GM23248 (cell line): ENCODE results near the gene NDST3. TPM values are rescaled to one million over a fixed set of nuclear protein-coding genes. Genes with fewer than 3 reads are reported as not detected.

Experiments
- DNase-seq: peaks from one replicate; pipeline ENCODE4 v3.0.0-alpha.2; 2015
- H2AFZ ChIP-seq: fragments of 200-600 bp; sonication (generic); 2 replicates; pipeline ENCODE4 v1.6.1; 2016; ENCODE audit warnings: antibody characterized with exemption
- H3F3A ChIP-seq: fragments of 200-600 bp; sonication (generic); 2 replicates; pipeline ENCODE4 v1.6.1; 2016; ENCODE audit warnings: mild to moderate bottlenecking, antibody characterized with exemption, mixed run types; ENCODE audit not compliant: insufficient read depth
- H3K27ac ChIP-seq: fragments of 200-600 bp; sonication (generic); 2 replicates; pipeline ENCODE4 v1.5.1; 2016; ENCODE audit warnings: mild to moderate bottlenecking
- H3K27me3 ChIP-seq: fragments of 200-600 bp; sonication (generic); replicated peaks from 2 replicates; pipeline ENCODE4 v1.6.1; 2016; ENCODE audit warnings: mild to moderate bottlenecking; ENCODE audit not compliant: insufficient read depth
- H3K36me3 ChIP-seq: fragments of 200-600 bp; sonication (generic); 2 replicates; pipeline ENCODE4 v1.6.1; 2016; ENCODE audit warnings: low read depth, mild to moderate bottlenecking
- H3K4me1 ChIP-seq: fragments of 200-600 bp; sonication (generic); 2 replicates; pipeline ENCODE4 v1.6.1; 2016; ENCODE audit warnings: mild to moderate bottlenecking; ENCODE audit not compliant: insufficient read depth
- H3K4me2 ChIP-seq: fragments of 200-600 bp; sonication (generic); one replicate; pipeline ENCODE4 v1.6.1; 2016; ENCODE audit warnings: mild to moderate bottlenecking; ENCODE audit not compliant: unreplicated experiment
- H3K4me3 ChIP-seq: fragments of 200-600 bp; sonication (generic); 2 replicates; pipeline ENCODE4 v1.5.1; 2016; ENCODE audit warnings: mild to moderate bottlenecking
- H3K79me2 ChIP-seq: fragments of 200-600 bp; sonication (generic); 2 replicates; pipeline ENCODE4 v1.6.1; 2016; ENCODE audit warnings: mild to moderate bottlenecking; ENCODE audit not compliant: insufficient read depth
- H3K9ac ChIP-seq: fragments of 200-600 bp; sonication (generic); 2 replicates; pipeline ENCODE4 v1.6.1; 2016; ENCODE audit warnings: mild to moderate bottlenecking
- H3K9me2 ChIP-seq: fragments of 200-600 bp; sonication (generic); 2 replicates; pipeline ENCODE4 v1.6.1; 2016; ENCODE audit warnings: mixed run types, mild to moderate bottlenecking, moderate library complexity; ENCODE audit not compliant: insufficient read depth
- H3K9me3 ChIP-seq: fragments of 200-600 bp; sonication (generic); one replicate; pipeline ENCODE4 v1.6.1; 2017; ENCODE audit warnings: low read depth
- H4K20me1 ChIP-seq: fragments of 200-600 bp; sonication (generic); 2 replicates; pipeline ENCODE4 v1.6.0; 2016; ENCODE audit not compliant: insufficient read depth
- EZH2 ChIP-seq: fragments of 200-600 bp; sonication (generic); IDR thresholded peaks from 2 replicates; pipeline ENCODE4 v1.6.1; 2018; ENCODE audit warnings: antibody characterized with exemption, mild to moderate bottlenecking; ENCODE audit not compliant: insufficient read depth, poor library complexity, severe bottlenecking
- EZH2phosphoT487 ChIP-seq: fragments of 200-600 bp; sonication (generic); IDR thresholded peaks from 2 replicates; pipeline ENCODE4 v1.6.1; 2018; ENCODE audit warnings: antibody characterized with exemption, moderate library complexity, mild to moderate bottlenecking, low read depth; ENCODE audit not compliant: insufficient read depth
- WGBS, 2 experiments: methylation state at CpG; one replicate each; pipeline ENCODE4 v1.1.6; 2015 to 2017; ENCODE audit warnings: low lambda C conversion rate in 2 of 2, low coverage in 1 of 2; ENCODE audit errors: missing lambda C conversion rate in 2 of 2; 5-methylcytosine and 5-hydroxymethylcytosine counted together
- in situ Hi-C: fragments of 300-500 bp; cut with MboI; formaldehyde crosslinking; loops from 2 replicates; pipeline ENCODE4 v1.15.0; 2020
- polyA plus RNA-seq: library from polyadenylated mRNA; unstranded; fragments of >200 nt; fragmentation: Nextera tagmentation; extraction: Ambion mirVana; gene quantifications from 2 replicates; pipeline ENCODE4 v1.2.1, GENCODE V29; 2016
- total RNA-seq: library from RNA; depleted of rRNA; stranded (reverse); fragments of >200 nt; shearing (Covaris generic); gene quantifications from 2 replicates; pipeline ENCODE4 v1.2.3, GENCODE V29; 2014

The NDST3 gene
- total and polyA plus RNA-seq, 2 experiments from 2014 or later, result not detected

DNA sequence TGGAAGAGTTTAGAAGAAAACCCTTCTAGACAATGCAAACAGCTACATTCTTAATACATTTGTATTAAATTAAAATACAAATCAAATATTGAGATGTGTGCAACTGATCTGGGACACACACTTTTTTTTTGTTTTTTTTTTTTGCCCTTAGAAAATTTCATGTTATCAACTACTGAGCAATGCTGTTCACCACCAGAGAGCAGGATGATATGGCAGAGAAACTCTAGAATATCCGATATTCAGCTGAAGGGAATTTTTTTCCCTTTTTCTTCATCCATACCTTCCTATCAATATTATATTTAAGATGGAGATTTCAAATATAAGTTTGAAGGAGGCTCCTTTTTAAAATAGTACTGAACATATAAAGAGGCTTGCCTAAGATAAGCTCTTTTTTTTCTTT, 1.0 kb downstream of the NDST3 start:
- TF ChIP-seq EZH2phosphoT487, result no peak
- no peak for TF ChIP-seq EZH2
- Histone ChIP-seq H3F3A (no peaks in the 10 kb centered on the region), H3K9me3 (no peaks in the 10 kb centered on the region), H3K4me3 (no peak overlapping the region), H3K4me1 (no peaks in the 10 kb centered on the region), H3K36me3 (no peaks in the 10 kb centered on the region), H3K79me2 (no peaks in the 10 kb centered on the region), H3K9ac (no peak overlapping the region), H3K27me3 (peaks cover 41% of the 10 kb centered on the region), H3K9me2 (no peaks in the 10 kb centered on the region), H4K20me1 (no peaks in the 10 kb centered on the region), H3K27ac (no peak overlapping the region), H2AFZ (no peak overlapping the region), H3K4me2 (no peak overlapping the region)
- DNase-seq, result no peak
- 58 to 72% methylated on average over 1 of the region's 1 CpG for WGBS, 2 experiments
- in situ Hi-C loops, result no loop called here

DNA sequence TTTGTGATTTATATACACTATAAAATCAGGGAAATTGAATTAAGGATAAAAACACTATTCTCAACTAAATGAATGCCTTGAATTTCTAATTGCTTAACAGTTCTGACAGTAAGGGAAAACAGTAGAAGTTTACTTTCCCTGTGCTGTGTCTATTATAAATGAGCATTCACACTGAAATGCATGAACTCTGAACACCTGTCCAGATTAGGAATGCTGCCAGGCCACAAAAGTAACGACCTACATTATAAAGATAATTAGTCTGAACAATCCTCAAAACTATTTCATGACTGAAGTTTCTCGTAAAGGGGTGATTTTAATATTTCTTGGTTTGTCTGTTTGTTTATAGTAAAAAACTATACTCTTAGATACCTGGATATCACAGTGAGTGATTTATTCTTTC, 2.0 kb downstream of the NDST3 start:
- H3K36me3 ChIP-seq, result no peaks in the 10 kb centered on the region
- no peak overlapping the region for H3K4me3 ChIP-seq
- H3K27ac ChIP-seq, result no peak overlapping the region
- no peak overlapping the region for H3K4me2 ChIP-seq
- no peak for DNase-seq
- H3F3A ChIP-seq, result no peaks in the 10 kb centered on the region
- no peaks in the 10 kb centered on the region; the same call in 1 of the 2 replicates for H4K20me1 ChIP-seq
- no peaks in the 10 kb centered on the region for H3K9me3 ChIP-seq
- peaks cover 41% of the 10 kb centered on the region for H3K27me3 ChIP-seq
- H3K4me1 ChIP-seq, result no peaks in the 10 kb centered on the region
- 22 to 26% methylated on average over 2 of the region's 2 CpGs for WGBS, 2 experiments
- no peaks in the 10 kb centered on the region for H3K79me2 ChIP-seq
- no peak overlapping the region for H3K9ac ChIP-seq
- H3K9me2 ChIP-seq, result no peaks in the 10 kb centered on the region
- no peak for TF ChIP-seq EZH2
- no peak for TF ChIP-seq EZH2phosphoT487
- no peak overlapping the region for H2AFZ ChIP-seq
- in situ Hi-C loops, result no loop called here

DNA sequence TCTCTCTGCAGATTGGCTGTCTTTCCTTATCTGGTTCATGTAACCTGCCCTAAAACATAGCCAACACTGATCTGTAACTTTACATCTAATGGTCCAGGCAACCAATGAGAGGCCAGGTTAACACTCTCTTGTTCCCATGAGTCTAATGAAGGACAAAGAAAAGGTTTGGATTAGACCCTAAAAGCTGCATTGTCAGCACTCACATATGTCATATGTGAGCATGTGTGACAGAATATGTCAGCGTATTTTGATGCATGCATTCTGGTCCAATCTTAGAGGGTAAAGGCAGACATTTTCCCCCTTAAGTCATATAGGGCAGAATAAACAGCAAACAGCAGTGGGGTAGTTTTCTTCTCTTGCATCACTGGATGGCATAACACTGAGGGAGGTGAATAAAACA, 3.7 kb downstream of the NDST3 start:
- TF ChIP-seq EZH2phosphoT487 (no peak), EZH2 (no peak)
- no peaks in the 10 kb centered on the region for H3K36me3 ChIP-seq
- no peak overlapping the region for H2AFZ ChIP-seq
- WGBS, 2 experiments, result 58 to 62% methylated on average over 1 of the region's 1 CpG
- H3K4me3 ChIP-seq, result no peak overlapping the region
- no peaks in the 10 kb centered on the region; the same call in 1 of the 2 replicates for H4K20me1 ChIP-seq
- H3K27ac ChIP-seq, result no peak overlapping the region
- no peaks in the 10 kb centered on the region for H3K79me2 ChIP-seq
- no peaks in the 10 kb centered on the region for H3K9me2 ChIP-seq
- no peaks in the 10 kb centered on the region for H3F3A ChIP-seq
- in situ Hi-C loops, result no loop called here
- DNase-seq, result no peak
- H3K9me3 ChIP-seq, result no peaks in the 10 kb centered on the region
- peaks cover 35% of the 10 kb centered on the region for H3K27me3 ChIP-seq
- H3K4me2 ChIP-seq, result no peak overlapping the region
- H3K9ac ChIP-seq, result no peak overlapping the region
- no peaks in the 10 kb centered on the region for H3K4me1 ChIP-seq

DNA sequence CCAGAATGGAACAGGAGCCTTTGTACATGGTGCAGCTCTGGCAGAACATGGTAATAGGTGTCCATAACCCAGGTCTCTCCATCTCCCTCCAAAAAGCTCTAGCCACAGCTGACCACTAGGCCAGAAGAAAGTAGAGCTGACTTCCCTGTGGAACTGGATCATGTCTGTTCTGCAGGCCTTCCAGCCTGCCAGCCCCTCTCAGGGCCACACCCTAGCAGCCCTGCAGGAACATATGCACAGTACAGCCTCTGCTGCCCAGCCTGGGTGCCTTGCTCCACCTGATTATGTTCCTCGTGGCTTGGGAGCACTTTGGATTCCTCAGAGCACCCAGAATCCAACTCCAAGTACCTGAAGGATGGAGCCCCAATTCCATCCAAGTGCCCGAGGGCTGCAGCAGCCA, 12.0 kb downstream of the NDST3 start:
- TF ChIP-seq EZH2phosphoT487, result no peak
- no peak for TF ChIP-seq EZH2
- Histone ChIP-seq H3K27ac (no peak overlapping the region), H3K9ac (no peak overlapping the region), H3K27me3 (no peaks in the 10 kb centered on the region), H3K4me3 (no peak overlapping the region), H3K9me2 (no peaks in the 10 kb centered on the region), H3K9me3 (no peaks in the 10 kb centered on the region), H3K36me3 (no peaks in the 10 kb centered on the region), H3F3A (no peaks in the 10 kb centered on the region), H3K4me2 (no peak overlapping the region), H3K79me2 (no peaks in the 10 kb centered on the region), H3K4me1 (no peaks in the 10 kb centered on the region), H4K20me1 (no peaks in the 10 kb centered on the region; the same call in 1 of the 2 replicates), H2AFZ (no peak overlapping the region)
- DNase-seq, result no peak
- 17 to 20% methylated on average over 2 of the region's 2 CpGs for WGBS, 2 experiments
- in situ Hi-C loops, result no loop called here

DNA sequence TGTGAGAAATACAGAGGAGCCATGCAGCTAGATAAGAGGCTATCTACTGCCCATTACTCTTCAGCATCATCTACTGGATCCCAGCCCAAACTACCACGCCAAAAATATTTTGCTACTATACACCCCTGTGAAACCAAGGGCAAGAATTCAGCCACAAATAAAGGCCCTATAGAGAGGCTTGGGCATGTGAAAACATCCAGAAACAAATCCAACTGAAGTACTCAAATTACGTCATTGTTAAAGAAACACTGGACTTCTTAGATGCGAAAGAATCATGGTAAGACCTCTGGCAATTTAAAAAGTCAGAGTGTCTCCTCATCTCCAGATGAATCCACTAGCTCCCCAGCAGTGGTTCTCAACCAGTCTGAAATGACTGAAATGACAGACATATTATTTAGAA, 12.8 kb downstream of the NDST3 start:
- no peak overlapping the region for H3K4me2 ChIP-seq
- DNase-seq, result no peak
- H3K27me3 ChIP-seq, result no peaks in the 10 kb centered on the region
- in situ Hi-C loops, result no loop called here
- no peaks in the 10 kb centered on the region for H3F3A ChIP-seq
- no peaks in the 10 kb centered on the region for H3K9me3 ChIP-seq
- WGBS, 2 experiments, result 41 to 43% methylated on average over 3 of the region's 3 CpGs
- H3K27ac ChIP-seq, result no peak overlapping the region
- H3K9me2 ChIP-seq, result no peaks in the 10 kb centered on the region
- no peak overlapping the region for H3K9ac ChIP-seq
- H3K4me3 ChIP-seq, result no peak overlapping the region
- TF ChIP-seq EZH2, result no peak
- TF ChIP-seq EZH2phosphoT487, result no peak
- no peak overlapping the region for H2AFZ ChIP-seq
- no peaks in the 10 kb centered on the region for H3K79me2 ChIP-seq
- H3K4me1 ChIP-seq, result no peaks in the 10 kb centered on the region
- H3K36me3 ChIP-seq, result no peaks in the 10 kb centered on the region
- H4K20me1 ChIP-seq, result no peaks in the 10 kb centered on the region
